Measurements from ENCODE around the gene ESF1.
"Not testable (repeated sequence)": the region's sequence is repeated elsewhere in the genome, so short reads cannot be mapped to it uniquely, and the experiment has no call there.

Gene ESF1

DNA sequence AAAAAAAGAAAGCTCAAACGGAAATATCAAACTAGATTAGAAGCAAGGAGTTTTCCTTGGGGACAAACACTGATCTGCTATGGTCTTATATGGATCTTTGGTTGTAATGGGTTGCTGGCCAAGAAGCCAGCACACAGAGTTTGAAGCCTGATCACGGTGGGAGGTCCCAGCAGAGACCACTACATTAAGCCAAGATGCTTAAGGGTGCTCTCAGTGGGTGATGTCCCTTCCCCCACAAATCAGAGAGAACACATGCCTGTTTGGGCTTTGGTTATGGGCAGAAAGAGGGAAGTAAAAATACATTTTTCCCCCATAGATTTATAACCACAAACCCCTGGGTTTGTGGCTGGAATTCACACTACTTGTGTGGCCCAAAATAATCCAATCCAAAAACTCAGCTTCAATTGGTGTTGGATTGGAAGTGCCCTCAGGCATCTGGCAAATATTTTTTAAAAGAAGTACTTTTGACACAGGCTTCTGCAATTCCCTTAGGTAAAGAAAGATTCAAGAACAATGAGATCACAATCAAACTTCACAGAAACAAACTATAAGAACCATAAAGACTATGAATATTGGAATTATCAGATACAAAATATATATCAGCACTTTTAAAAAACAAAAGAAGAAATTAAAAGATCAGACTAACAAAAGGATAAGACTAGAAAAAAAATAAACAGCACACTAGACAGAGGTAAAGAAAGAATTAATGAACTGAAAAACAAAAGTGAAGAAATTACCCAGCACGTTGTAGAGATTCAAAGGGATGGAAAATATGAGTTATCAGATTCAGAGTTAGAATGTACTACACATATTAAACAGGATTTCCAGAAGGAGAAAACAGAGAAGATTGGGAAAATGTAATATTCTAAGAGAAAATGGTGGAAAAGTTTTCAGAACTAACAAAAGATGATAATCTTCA lies 44.7 kb downstream of the ESF1 start:
- DNase-seq (ENCODE audit: low read depth), result no peak

DNA sequence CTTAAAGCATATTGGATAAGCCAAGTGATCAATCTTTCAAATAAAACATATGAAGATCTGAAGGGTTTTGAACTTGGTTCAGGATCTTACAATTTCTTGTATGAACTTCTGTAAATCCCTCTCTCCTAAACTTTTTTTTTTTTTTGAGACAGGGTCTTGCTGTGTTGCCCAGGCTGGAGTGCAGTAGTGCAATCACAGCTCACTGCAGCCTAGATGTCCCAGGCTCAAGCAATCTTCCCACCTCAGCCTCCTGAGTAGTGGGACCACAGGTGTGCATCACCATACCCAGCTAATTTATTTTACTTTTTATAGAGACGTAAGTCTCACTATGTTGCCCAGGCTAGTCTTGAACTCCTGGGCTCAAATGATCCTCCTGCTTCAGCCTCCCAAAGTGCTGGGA lies 46.5 kb downstream of the ESF1 start:
- DNase-seq (ENCODE audit: low read depth), result not testable (repeated sequence)

DNA sequence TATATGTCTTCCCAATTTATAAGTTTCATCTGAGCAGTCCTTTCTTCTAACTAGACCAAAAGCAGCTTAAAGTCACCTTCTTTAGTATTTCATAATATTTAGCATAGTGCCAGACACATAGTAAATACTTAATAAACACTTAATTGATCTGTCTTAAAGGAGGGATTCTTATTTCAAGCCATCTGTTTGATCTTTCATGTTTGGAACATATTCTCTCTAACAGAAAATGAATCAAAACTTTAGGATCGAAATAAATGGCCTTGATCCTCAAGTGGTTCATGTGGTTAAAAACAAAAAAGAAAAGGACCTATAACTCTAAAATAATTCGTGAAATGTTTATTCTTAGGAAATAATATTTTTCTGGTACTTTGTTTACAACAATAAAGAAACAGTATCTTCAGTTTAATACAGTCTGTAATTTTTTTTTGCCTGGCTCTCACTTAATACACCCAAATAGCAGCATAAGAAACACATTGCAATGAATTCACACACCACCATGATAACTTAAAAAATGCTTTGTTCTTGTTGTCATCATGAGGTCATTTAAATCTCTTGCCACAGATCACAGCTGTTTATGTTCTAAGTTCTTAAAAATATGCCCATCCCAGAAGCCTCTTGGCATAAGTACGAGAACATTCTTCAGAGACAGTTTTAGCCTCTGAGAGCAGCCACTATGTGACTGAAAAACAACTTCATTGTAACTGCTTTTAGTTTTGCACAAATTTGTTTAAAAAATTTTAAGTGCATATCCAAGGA lies 48.1 kb downstream of the ESF1 start:
- no peak for DNase-seq (ENCODE audit: low read depth)

DNA sequence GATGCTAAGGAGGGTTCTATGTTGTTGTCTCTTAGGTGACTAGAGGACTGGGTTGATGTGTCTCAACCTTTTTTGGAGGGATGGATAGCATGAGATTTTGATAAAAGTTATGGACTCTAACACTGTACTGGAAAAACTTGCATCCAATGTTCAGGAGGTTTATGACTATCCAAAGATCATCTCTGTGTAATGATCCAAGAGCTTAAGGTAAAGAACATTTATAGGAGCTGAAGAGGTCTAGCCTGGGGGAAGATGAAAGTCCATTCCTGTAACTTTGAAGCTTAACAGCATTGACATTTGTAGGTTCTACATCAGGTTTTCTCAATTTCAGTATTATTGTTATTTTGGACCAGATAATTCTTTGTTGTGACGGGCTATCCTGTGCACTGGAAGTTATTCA lies 48.9 kb downstream of the ESF1 start:
- DNase-seq (ENCODE audit: low read depth), result no peak

DNA sequence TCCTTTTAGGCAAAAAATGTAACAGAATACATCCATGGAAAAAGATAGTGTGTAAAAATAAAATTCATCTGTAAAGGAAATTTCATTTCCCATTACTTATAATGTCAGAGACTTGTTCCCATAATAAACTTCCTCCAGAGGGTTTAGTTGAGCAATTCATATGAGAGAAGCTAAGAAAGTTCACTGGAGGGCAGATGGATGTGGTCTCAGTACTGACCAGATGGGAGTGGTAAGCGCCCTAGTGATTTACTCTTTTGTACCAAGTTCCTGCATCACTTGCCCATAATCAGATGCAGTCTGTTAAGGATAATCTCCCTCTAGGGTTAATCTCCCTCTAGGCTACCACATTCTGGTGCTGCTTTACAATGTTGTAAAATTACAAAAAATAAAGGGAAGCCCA lies 61.7 kb downstream of the ESF1 start:
- no peak for DNase-seq (ENCODE audit: low read depth)

DNA sequence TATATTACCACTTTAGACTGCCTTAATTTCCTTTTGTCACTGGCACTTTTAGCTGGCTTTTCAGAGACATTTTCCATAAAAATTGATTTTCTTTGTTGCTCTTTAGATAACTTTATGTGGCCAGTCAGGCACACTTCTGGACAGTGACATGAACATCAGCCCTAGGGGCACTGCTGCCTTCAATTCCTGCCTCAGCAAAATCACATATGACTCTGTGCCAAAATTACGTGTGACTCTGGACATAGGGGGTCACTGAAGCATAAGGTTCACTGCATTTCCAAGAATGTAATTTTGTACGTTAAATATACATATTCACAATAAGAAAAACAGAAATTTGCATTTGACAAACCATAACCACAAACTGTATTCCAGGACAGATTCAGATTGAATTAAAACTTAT lies 66.5 kb downstream of the ESF1 start:
- no peak for DNase-seq (ENCODE audit: low read depth)

DNA sequence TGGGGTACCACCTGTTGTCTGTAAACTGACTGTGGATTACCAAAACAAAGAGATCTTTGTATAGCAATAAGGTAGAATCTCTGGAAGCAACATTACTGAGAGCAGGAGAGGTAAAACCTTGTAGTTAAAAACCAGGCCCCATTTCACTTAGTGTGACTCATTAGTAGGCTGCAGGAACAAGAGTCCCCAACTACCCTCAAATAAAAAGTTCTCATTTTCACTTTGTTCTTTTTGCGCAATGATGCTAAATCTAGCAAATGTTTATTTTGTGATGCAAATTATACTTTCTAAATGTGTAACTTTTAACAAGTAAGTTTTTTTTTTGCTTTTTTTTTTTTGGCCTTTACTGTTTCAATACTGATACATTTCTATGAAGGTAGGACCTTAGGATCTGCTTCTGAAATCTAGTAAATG lies 67.1 kb downstream of the ESF1 start:
- DNase-seq (ENCODE audit: low read depth), result no peak

DNA sequence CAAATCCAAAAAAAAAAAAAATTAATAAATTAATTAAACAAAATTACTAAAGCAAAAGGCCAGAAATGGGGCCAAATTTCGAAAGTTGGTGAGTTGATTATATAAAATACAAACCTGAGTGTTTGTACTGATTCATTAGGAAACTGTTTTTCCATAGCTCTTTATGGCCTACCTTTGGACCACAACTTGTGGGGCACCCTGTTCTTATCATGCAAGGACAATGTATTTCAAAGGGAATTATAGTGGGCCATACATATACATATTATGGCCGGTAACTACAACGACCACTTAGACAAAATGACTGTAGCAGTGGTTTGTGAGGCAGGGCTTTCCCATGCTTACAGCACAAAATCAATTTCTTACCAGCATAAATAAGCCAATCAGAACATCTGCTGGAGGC lies 69.5 kb downstream of the ESF1 start:
- DNase-seq (ENCODE audit: low read depth), result no peak

DNA sequence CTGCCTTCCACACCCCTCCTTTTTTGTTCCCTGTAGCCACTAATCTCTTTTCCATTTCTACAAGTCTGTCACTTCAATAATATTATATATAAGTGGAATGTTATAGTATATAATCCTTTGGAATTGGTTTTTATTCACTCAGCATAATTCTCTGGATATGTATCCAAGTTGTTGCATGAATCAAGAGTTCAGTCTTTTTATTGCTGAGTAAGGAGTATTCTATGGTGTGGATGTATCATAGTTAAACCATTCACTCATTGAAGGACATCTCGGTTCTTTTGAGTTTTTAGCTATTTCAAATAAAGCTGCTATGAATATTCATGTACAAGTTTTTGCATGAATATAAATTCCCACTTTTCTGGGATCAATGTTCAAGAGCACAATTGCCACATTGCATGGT lies 76.5 kb downstream of the ESF1 start:
- no peak for DNase-seq (ENCODE audit: low read depth)

DNA sequence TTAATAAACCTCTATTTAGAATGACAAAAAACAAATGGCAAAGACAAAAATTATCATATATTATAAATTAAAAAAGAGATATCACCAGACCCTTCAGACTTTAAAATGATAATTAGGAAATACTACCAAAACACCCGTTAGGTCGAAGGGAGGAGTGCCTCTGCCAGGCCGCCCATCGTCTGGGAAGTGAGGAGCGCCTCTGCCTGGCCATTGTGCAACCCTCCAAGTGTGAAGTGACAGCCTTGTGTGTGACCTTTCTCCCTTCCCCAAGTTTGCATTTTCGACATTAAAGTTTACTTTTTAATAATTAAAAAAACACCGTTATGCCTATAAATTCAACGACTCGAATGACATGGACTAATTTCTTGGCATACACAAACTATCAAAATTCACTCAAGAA lies 81.5 kb downstream of the ESF1 start:
- no peak for DNase-seq (ENCODE audit: low read depth)

DNA sequence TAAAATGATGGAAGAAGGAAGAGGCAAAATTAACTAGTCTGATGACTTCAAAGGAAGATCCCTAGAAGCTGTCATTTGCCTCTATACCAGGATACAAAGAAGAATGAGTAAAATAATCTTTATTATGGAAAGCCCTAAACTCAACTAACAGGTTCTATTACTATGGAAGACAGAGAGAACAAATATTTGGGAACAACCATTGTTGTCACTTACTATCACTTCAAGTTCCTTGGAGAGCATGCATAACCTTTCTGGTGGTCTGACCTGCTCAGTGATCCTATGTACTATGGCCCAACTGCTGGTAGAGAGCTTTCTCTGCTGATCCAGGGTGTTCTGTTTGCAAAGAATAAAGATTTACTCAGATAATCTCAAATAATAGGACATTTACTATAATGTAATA lies 83.2 kb downstream of the ESF1 start:
- DNase-seq (ENCODE audit: low read depth), result no peak

DNA sequence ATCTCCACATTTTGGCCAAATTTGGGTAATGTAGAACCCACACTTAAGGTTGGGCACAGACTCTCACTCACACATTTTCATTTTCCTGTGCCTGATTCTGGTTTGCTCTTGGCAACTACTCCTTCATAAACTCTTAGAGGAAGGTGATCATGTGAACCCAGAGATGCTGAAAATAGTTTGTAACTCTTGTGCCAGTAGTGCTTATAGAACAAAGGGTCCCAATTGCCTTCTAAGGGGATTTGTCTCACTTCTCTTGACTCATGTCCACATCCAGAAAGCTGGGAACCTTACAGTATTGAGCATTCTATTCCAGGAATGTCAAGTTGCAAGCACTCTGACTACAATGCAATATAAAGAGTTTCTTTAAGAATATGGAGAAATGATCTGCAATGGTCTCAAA lies 84.0 kb downstream of the ESF1 start:
- no peak for DNase-seq (ENCODE audit: low read depth)

DNA sequence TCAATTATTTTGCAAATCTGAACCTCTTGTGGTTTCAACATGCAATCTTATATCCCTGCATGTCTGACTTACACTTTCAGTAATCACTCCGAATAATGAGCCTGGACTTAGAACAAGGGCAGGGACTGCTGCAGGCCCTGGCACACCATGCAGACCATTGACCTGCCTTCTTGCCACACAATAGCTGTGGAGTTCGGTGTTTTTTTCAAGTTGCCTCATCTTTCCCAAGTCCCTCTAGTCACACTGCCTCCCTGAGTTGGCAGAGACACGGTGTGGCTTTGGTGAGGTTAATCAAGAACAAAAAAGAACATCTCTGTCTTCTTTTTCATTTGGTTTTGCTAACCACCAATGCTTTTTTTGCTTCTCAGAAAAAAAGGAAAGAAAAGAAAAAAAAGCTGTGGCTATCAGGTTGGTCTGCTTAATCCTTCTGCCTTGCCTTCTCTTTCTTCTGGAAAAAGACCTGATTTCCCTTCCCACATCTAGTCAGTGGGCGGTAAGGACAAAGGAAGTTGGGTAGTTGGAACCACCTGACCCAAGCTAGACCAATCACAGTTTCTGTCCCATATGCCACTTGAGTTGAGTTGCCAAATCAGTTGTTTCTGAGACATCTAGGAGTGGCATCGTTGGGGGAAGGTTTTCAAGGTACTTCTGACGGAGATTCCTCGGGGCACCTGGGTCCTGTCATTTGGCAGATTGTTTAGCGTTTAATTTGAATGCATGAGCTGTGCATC lies 90.1 kb downstream of the ESF1 start:
- DNase-seq (ENCODE audit: low read depth), result no peak

DNA sequence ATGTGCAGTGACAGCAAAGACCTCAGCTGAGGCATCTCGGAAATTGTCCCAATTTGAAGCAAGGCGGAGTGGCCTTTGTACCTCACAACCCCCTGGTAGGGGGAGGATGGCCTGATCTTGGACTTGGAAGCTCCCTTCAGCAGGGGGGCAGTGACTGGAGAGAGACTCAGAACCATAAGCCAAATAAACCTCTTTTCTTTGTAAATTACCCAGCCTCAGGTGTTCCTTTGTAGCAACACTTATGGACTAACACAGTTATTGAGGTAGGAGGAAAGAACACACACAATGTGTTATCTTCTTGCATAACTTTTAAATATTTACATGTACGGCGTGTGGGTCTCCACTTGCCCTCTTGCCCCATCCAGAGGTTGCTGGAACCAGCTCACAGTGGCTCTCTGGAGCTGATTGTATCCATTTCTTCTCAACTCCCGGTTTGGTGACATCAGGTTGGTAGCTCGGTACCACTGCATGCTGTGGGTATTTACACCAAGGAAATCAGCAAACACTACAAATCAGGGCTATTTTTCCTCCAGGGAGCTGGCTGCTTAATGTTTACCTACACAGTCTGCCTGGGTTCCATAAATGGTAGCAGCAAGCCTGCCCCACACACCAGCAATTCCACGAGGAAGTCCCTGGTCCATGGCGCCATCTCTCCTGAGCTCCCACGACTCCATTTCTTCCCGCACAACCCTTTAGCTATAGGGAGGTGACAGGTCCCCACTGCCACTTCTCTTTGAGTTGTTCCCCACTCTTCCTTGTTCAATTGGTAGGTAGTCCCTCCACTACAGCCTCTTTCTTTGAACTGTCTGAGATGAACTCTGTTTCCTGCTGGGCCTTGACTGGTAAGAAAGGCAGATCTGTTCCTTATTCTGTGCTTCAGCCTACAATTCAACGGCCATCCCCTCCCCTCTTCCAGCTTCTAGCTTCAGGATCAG lies 91.7 kb downstream of the ESF1 start:
- no peak for DNase-seq (ENCODE audit: low read depth)

DNA sequence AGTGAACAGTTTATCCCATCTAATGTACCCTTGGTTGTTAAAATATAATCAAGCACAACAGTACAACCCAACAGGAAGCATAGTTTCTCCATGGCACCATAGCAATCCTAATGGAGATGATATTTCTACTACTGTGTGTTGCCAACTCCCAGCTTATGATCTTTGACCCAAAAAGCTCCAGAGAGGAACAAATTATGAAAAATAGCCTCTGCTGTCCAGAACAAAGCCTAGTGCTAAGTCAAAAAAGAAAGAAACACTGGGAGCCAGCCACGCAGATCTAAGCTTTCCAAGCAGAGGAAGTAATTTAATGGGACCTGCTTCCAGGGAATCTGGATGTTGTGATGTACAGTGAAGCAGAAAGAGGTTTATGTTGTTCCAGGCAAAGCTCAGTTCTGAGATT lies 93.8 kb downstream of the ESF1 start:
- no peak for DNase-seq (ENCODE audit: low read depth)

DNA sequence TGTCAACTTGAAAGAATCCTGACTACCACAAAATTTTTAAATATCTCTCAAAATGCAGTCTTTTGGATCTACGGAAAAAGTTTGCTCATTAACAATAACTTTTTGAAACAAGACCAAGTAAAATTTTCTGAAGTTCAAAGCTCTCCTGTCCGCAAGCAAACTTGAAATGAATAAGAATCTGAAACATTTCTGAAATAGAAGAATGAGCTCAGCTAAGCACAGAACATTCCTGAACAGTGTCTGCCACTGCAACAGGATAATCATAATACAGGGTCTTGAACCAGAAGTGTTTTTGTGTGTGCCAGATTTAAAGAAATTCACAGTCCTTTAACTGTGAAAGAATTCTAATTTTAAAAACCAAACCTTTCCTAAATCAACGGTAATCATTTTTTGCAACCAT lies 96.9 kb downstream of the ESF1 start:
- no peak for DNase-seq (ENCODE audit: low read depth)

DNA sequence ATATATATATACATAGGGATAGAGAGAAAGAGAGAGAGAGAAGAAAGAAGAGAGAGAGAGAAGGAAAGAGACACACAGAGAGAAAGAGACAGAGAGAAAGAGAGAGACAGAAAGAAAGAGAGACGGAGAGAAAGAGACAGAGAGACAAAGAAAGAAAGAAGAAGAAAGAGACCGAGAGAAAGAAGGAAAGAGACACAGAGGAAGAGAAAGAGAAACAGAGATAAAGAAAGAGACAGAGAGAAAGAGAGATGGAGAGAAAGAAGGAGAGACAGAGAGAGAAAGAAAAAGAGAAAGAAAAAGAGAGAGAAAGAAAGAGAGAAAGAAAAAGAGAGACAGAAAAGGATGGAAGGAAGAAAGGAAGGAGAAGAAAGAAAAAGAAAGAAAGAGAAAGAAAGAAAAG lies 99.1 kb downstream of the ESF1 start:
- no peak for DNase-seq (ENCODE audit: low read depth)

DNA sequence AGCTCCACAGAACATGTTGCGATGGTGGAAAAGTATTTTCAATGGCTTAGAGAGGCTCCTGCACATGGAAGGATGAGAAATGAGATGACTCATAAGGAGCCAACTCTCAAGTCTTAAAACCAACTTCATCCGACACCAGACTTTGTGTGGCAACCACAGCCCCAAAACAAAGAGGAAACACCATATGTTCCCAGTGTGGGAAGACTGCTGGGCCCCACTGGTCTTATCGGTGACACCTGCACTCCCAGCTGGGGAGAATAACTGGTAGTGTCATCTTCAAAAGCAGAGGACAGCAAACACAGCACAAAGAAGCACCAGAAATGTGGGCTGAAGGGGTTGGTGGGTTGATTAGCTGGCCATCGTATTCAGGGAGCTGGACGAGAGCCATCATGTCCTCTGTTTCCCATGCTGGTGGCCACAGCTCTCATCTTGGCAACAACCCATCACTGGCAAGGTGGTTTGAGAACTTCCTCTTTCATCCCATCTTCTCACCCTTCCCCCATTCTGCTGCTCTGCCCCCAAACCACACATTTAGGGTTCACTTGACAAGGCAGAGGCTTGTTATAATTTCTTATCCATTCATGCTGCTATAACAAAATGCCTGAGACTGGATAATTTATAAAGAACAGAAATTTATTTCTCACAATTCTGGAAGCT lies 100.0 kb downstream of the ESF1 start:
- DNase-seq (ENCODE audit: low read depth), result no peak

DNA sequence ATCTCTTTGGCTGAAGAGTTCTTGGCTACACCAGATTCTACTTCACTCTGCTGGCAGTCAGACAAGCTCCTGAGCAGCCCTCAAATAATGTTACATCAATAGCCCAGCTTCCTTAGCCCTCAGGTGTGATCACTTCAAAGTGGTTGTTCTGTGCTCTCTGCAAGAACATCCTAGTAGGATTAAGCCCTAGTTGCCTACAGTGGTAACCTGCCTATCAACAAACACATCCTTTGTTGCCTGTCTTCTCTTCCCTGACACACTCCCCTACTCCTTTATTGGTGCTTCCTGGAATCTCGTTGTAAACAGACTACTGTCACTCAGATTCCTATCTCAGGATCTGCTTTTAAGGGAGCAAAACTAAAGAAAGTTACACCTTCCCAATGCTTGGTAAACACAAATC lies 100.9 kb downstream of the ESF1 start:
- DNase-seq (ENCODE audit: low read depth), result no peak

DNA sequence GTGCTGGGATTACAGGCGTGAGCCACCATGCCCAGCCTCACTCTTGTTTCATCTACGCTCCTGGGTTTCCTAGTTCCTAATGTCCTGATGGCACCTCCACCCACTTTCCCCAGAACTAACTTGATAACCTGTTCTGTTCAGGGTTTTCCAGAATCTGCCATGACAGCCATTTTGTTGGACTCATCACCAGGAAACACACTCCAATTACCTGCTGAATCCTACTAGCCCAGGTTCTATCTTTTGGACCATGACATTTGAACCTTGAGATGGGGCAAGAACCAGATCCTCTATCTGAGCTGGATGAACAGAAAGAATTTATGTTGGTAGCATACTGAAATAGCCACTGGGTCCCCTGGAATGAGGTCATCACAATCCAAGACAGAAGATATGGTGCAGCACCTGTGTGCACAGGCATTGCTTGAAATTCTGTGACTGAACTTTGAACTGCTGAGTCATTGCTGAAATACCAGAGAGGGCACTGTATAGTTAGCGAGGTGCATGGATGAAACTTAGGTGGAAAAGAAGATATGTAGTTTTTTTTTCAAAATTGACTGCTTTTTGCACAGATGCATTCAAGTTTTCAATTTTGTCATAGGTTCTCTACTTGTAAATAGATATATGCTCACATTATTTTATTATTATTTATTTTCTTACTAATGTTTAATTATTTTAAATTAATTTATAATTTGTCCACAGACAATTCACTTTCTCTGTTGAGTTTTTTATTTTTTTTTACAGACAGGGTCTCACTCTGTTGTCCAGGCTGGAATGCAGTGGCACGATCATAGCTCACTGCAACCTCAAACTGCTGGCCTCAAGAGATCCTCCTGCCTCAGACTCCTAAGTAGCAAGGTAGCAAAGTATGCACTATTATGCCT lies 103.2 kb downstream of the ESF1 start:
- DNase-seq (ENCODE audit: low read depth), result no peak

Data from HS-27A (cell line).